Measurements from ENCODE around the gene TAC4. TPM values are rescaled to one million over a fixed set of nuclear protein-coding genes. Genes with fewer than 3 reads are reported as not detected.

Gene TAC4
- total and polyA plus RNA-seq, 2 experiments from 2014 or later: 0.78 TPM; not detected in 1

GRCh38 chr17:49866882-49867413, 19.1 kb upstream of the TAC4 start:
- H3K9me3 ChIP-seq (ENCODE audit: low read depth): no peaks in the 10 kb centered on the region
- H3K27me3 ChIP-seq: no peaks in the 10 kb centered on the region
- H3K36me3 ChIP-seq: no peaks in the 10 kb centered on the region
- DNase-seq (ENCODE audit: low read depth in 1 of 2, low spot score in 1 of 2): no peak
- no peak overlapping the region for H3K4me3 ChIP-seq
- peaks cover 34% of the 10 kb centered on the region for H3K4me1 ChIP-seq (ENCODE audit: low read depth)
- no peak overlapping the region for H3K27ac ChIP-seq
- TF ChIP-seq CTCF (IDR thresholded peaks at IDR 0.05; ENCODE audit: low read depth, low read length): no peak

- H3K27ac ChIP-seq: peak overlapping the region; percentile 79
- TF ChIP-seq CTCF (IDR thresholded peaks at IDR 0.05; ENCODE audit: low read depth, low read length): no peak
- no peak for DNase-seq (ENCODE audit: low read depth in 1 of 2, low spot score in 1 of 2)
- peaks cover 34% of the 10 kb centered on the region for H3K4me1 ChIP-seq (ENCODE audit: low read depth)
- no peaks in the 10 kb centered on the region for H3K27me3 ChIP-seq
- H3K9me3 ChIP-seq (ENCODE audit: low read depth): no peaks in the 10 kb centered on the region
- H3K4me3 ChIP-seq: no peak overlapping the region
- no peaks in the 10 kb centered on the region for H3K36me3 ChIP-seq
Observed at GRCh38 chr17:49866019-49866380, 18.1 kb upstream of the TAC4 start.

GRCh38 chr17:49862781-49863331, 15.0 kb upstream of the TAC4 start:
- no peak overlapping the region for H3K4me3 ChIP-seq
- TF ChIP-seq CTCF (IDR thresholded peaks at IDR 0.05; ENCODE audit: low read depth, low read length): no peak
- no peaks in the 10 kb centered on the region for H3K9me3 ChIP-seq (ENCODE audit: low read depth)
- peak; percentile 22 to 74 for DNase-seq (ENCODE audit: low read depth in 1 of 2, low spot score in 1 of 2)
- no peaks in the 10 kb centered on the region for H3K36me3 ChIP-seq
- no peaks in the 10 kb centered on the region for H3K27me3 ChIP-seq
- H3K4me1 ChIP-seq (ENCODE audit: low read depth): peaks cover 34% of the 10 kb centered on the region
- H3K27ac ChIP-seq: peak overlapping the region; percentile 42

- Histone ChIP-seq H3K9me3 (ENCODE audit: low read depth) (no peaks in the 10 kb centered on the region), H3K27me3 (no peaks in the 10 kb centered on the region), H3K4me3 (no peak overlapping the region), H3K36me3 (no peaks in the 10 kb centered on the region), H3K4me1 (ENCODE audit: low read depth) (peaks cover 29% of the 10 kb centered on the region), H3K27ac (no peak overlapping the region)
- DNase-seq (ENCODE audit: low read depth in 1 of 2, low spot score in 1 of 2): peak; percentile 72 to 81
- TF ChIP-seq CTCF (IDR thresholded peaks at IDR 0.05; ENCODE audit: low read depth, low read length): peak; percentile 81
Observed at GRCh38 chr17:49861150-49861884, 13.4 kb upstream of the TAC4 start.

- Histone ChIP-seq H3K36me3 (no peaks in the 10 kb centered on the region), H3K9me3 (ENCODE audit: low read depth) (no peaks in the 10 kb centered on the region), H3K27me3 (no peaks in the 10 kb centered on the region), H3K27ac (no peak overlapping the region), H3K4me1 (ENCODE audit: low read depth) (peaks cover 19% of the 10 kb centered on the region), H3K4me3 (no peak overlapping the region)
- no peak for DNase-seq (ENCODE audit: low read depth in 1 of 2, low spot score in 1 of 2)
- peak; percentile 8 for TF ChIP-seq CTCF (IDR thresholded peaks at IDR 0.05; ENCODE audit: low read depth, low read length)
Observed at GRCh38 chr17:49859991-49860953, 12.4 kb upstream of the TAC4 start.

Measured in cardiac muscle cell (in vitro differentiated cells and primary cell).